Gastroesophageal sphincter (tissue), 3 donors: Measurements from ENCODE around the gene ARHGAP26.

ENCODE experiments used
- EP300 ChIP-seq: sonication (generic); formaldehyde crosslinking; IDR thresholded peaks from one replicate; pipeline ENCODE4 v1.6.1; 2017; ENCODE audit warnings: antibody characterized with exemption, mild to moderate bottlenecking
- POLR2AphosphoS5 ChIP-seq: sonication (generic); formaldehyde crosslinking; IDR thresholded peaks from one replicate; pipeline ENCODE4 v1.6.1; 2017; ENCODE audit warnings: antibody characterized with exemption
- TF ChIP-seq, protein P1 (sequence below), 4 experiments: fragments of 200-600 bp in 2 of 4; fragments of 450-650 bp in 2 of 4; sonication (generic) in 1 of 4; IDR thresholded peaks; one replicate each; pipeline ENCODE4 v1.5.1; 2017 to 2019; ENCODE audit warnings: antibody characterized with exemption in 4 of 4, mild to moderate bottlenecking in 2 of 4, moderate library complexity in 2 of 4

- TF ChIP-seq, protein P1, sequence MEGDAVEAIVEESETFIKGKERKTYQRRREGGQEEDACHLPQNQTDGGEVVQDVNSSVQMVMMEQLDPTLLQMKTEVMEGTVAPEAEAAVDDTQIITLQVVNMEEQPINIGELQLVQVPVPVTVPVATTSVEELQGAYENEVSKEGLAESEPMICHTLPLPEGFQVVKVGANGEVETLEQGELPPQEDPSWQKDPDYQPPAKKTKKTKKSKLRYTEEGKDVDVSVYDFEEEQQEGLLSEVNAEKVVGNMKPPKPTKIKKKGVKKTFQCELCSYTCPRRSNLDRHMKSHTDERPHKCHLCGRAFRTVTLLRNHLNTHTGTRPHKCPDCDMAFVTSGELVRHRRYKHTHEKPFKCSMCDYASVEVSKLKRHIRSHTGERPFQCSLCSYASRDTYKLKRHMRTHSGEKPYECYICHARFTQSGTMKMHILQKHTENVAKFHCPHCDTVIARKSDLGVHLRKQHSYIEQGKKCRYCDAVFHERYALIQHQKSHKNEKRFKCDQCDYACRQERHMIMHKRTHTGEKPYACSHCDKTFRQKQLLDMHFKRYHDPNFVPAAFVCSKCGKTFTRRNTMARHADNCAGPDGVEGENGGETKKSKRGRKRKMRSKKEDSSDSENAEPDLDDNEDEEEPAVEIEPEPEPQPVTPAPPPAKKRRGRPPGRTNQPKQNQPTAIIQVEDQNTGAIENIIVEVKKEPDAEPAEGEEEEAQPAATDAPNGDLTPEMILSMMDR (IDR thresholded peaks at IDR 0.05), result no peak
- TF ChIP-seq POLR2AphosphoS5 (no peak), EP300 (no peak)
These were observed 399.0 kb downstream of the ARHGAP26 start for GRCh38 chr5:143168921-143169810.
